Measurements from ENCODE around the gene RAB6D.

The RAB6D gene

GRCh38 chr2:131363703-131364186, at the start of gene RAB6D:
TSS of gene RAB6D (minus strand) at chr2:131364168. CDS start at chr2:131363720, 448 bp downstream.
- ATAC-seq: peak; percentile 90

- ATAC-seq: peak; percentile 92
These were observed 49.3 kb upstream of the RAB6D start for GRCh38 chr2:131413148-131413747.

GRCh38 chr2:131410173-131410572, 46.2 kb upstream of the RAB6D start:
- ATAC-seq: no peak

More at GRCh38 chr2:131413148-131413747, 49.3 kb upstream of the RAB6D start:
- TF ChIP-seq ZFP30 (CRISPR knock-in tag; IDR thresholded peaks at IDR 0.05) (no peak), GLIS3 (CRISPR knock-in tag; IDR thresholded peaks at IDR 0.05) (no peak), CSDC2 (CRISPR knock-in tag; IDR thresholded peaks at IDR 0.05) (no peak), PPARA (CRISPR knock-in tag; IDR thresholded peaks at IDR 0.05; ENCODE audit: borderline replicate concordance) (no peak), ZNF70 (CRISPR knock-in tag; IDR thresholded peaks at IDR 0.05) (no peak), TSHZ2 (CRISPR knock-in tag; IDR thresholded peaks at IDR 0.05) (no peak), POU6F1 (CRISPR knock-in tag; IDR thresholded peaks at IDR 0.05; ENCODE audit: borderline replicate concordance, low read depth) (no peak), TOX (CRISPR knock-in tag; IDR thresholded peaks at IDR 0.05; ENCODE audit: borderline replicate concordance) (no peak), RARB (CRISPR knock-in tag; IDR thresholded peaks at IDR 0.05) (no peak), SNAI2 (CRISPR knock-in tag; IDR thresholded peaks at IDR 0.05) (no peak), PATZ1 (CRISPR knock-in tag; IDR thresholded peaks at IDR 0.05; ENCODE audit: borderline replicate concordance) (no peak), OSR1 (CRISPR knock-in tag; IDR thresholded peaks at IDR 0.05) (no peak), CREB5 (CRISPR knock-in tag; IDR thresholded peaks at IDR 0.05; ENCODE audit: low read depth) (no peak), ARNTL (CRISPR knock-in tag; IDR thresholded peaks at IDR 0.05; ENCODE audit: borderline replicate concordance, low read depth) (no peak), ISL1 (CRISPR knock-in tag; IDR thresholded peaks at IDR 0.05) (no peak)

More at GRCh38 chr2:131410173-131410572, 46.2 kb upstream of the RAB6D start:
- TF ChIP-seq ZNF70 (CRISPR knock-in tag; IDR thresholded peaks at IDR 0.05) (no peak), OSR1 (CRISPR knock-in tag; IDR thresholded peaks at IDR 0.05) (no peak), ZC3H10 (CRISPR knock-in tag; IDR thresholded peaks at IDR 0.05) (no peak), BACH2 (CRISPR knock-in tag; IDR thresholded peaks at IDR 0.05; ENCODE audit: borderline replicate concordance) (no peak), CSDC2 (CRISPR knock-in tag; IDR thresholded peaks at IDR 0.05) (no peak), TSHZ2 (CRISPR knock-in tag; IDR thresholded peaks at IDR 0.05) (no peak), ISL1 (CRISPR knock-in tag; IDR thresholded peaks at IDR 0.05) (no peak), ZNF565 (CRISPR knock-in tag; conservative IDR thresholded peaks at IDR 0.05; ENCODE audit: low read depth) (no peak), GLIS3 (CRISPR knock-in tag; IDR thresholded peaks at IDR 0.05) (no peak), ESRRG (CRISPR knock-in tag; IDR thresholded peaks at IDR 0.05) (no peak)

All from SK-N-SH treated with all-trans-retinoic acid at 6 μM for 48 hours (cell line).